H54 (cell line): Measurements from ENCODE around the gene STXBP6.

ENCODE experiments used
- DNase-seq: peaks from one replicate; pipeline ENCODE4 v3.0.0; 2011; ENCODE audit warnings: low spot score, mixed read lengths; ENCODE audit not compliant: insufficient read length
- FAIRE-seq: peaks from 3 replicates; lab custom pipeline; 2011; peaks lifted over from hg19 to GRCh38; lab: Jason Lieb, UNC
- POLR2A ChIP-seq: IDR thresholded peaks from 2 replicates; pipeline ENCODE4 v1.6.1; 2011; ENCODE audit warnings: low read depth, mild to moderate bottlenecking, low read length

The STXBP6 gene

GRCh38 chr14:24887623-24888304 lies 162.2 kb downstream of the STXBP6 start:
- TF ChIP-seq POLR2A: no peak
- FAIRE-seq (no peak), DNase-seq (no peak)

GRCh38 chr14:24885410-24885913 lies 164.5 kb downstream of the STXBP6 start:
- FAIRE-seq (no peak), DNase-seq (no peak)
- TF ChIP-seq POLR2A: no peak

GRCh38 chr14:24883576-24883975 lies 166.4 kb downstream of the STXBP6 start:
- TF ChIP-seq POLR2A: no peak
- no peak for FAIRE-seq
- DNase-seq: no peak

GRCh38 chr14:24881116-24881893 lies 168.6 kb downstream of the STXBP6 start:
- TF ChIP-seq POLR2A: no peak
- FAIRE-seq: no peak

GRCh38 chr14:24880689-24881088 lies 169.3 kb downstream of the STXBP6 start:
- no peak for DNase-seq
- no peak for FAIRE-seq
- no peak for TF ChIP-seq POLR2A

More at GRCh38 chr14:24881116-24881893, 168.6 kb downstream of the STXBP6 start:
- no peak for DNase-seq

GRCh38 chr14:24879661-24880386 lies 170.1 kb downstream of the STXBP6 start:
- TF ChIP-seq POLR2A: no peak
- FAIRE-seq (no peak), DNase-seq (no peak)

GRCh38 chr14:24876996-24877395 lies 173.0 kb downstream of the STXBP6 start:
- DNase-seq (no peak), FAIRE-seq (no peak)
- TF ChIP-seq POLR2A: no peak

GRCh38 chr14:24875991-24876878 lies 173.7 kb downstream of the STXBP6 start:
- no peak for FAIRE-seq
- DNase-seq: no peak
- no peak for TF ChIP-seq POLR2A

- no peak for FAIRE-seq
- TF ChIP-seq POLR2A: no peak
- DNase-seq: no peak
Measured at GRCh38 chr14:24875203-24875838, 174.6 kb downstream of the STXBP6 start.

GRCh38 chr14:24874514-24875202 lies 175.3 kb downstream of the STXBP6 start:
- DNase-seq (no peak), FAIRE-seq (no peak)
- no peak for TF ChIP-seq POLR2A

- FAIRE-seq: no peak
- DNase-seq: no peak
- TF ChIP-seq POLR2A: no peak
Measured at GRCh38 chr14:24873551-24873950, 176.4 kb downstream of the STXBP6 start.
